Erythroblast (primary cell): ENCODE data around the gene ST7.

Experiments used
- GATA1 ChIP-seq: IDR thresholded peaks from 2 replicates; pipeline ENCODE4 v1.6.1; 2011; ENCODE audit warnings: low read depth, mild to moderate bottlenecking, control low read depth, low read length, moderate library complexity
- POLR2A ChIP-seq: IDR thresholded peaks from 2 replicates; pipeline ENCODE4 v1.6.1; 2011; ENCODE audit warnings: mild to moderate bottlenecking, low read length

DNA sequence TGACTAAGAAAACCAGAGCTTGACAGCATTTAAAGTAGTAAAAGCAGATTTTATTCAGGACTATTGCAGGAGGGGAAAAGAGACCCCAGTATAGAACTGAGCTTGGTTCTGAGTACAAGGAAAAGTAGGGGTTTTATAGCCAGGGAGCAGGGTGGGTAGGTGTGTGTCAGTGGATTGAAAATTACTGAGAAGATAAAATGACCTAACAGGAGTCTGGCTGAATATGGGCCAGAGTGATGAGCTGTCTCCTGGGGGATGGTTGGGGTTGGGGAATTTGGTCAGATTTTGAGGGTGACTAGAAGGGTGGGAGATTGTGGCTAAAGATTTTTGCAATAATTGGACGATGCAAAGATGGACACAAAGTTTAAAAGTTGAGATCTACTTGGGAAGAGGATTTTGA lies 114.0 kb downstream of the ST7 start:
- TF ChIP-seq POLR2A = no peak
- TF ChIP-seq GATA1 = no peak
